LNCaP clone FGC (cell line): ENCODE data around the gene ARHGEF4.

Experiments
- DNase-seq: peaks from one replicate; pipeline ENCODE4 v3.0.0-alpha.2; 2011; ENCODE audit warnings: low read depth
- H3K4me3 ChIP-seq: 2 replicates; pipeline ENCODE4 v1.5.1; 2011; ENCODE audit warnings: mild to moderate bottlenecking, low read depth, low read length, control low read depth
- TF ChIP-seq, protein P1 (sequence below): IDR thresholded peaks from 2 replicates; pipeline ENCODE4 v1.5.1; 2012; ENCODE audit warnings: mild to moderate bottlenecking; ENCODE audit not compliant: control insufficient read depth, insufficient read depth; ENCODE audit errors: extremely low read depth

ARHGEF4 gene

DNA sequence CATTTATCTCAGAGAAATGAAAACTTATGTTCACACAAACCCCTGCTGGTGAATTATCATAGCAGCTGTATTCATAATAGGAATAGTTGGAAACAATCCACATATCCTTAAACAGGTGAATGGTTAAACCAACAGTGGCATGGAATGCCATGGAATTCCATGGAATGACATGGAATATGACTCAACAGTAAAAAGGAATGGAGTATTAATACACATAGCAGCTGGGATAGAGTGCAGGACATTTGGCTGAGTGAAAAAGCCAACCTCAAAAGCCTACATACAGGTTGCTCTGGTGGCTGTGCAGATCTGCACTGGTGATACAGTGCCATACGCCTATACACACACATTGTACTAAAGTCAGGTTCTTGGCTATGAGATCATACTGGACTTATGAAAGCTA is 187.0 kb downstream of the ARHGEF4 start:
- DNase-seq = no peak
- TF ChIP-seq, protein P1, sequence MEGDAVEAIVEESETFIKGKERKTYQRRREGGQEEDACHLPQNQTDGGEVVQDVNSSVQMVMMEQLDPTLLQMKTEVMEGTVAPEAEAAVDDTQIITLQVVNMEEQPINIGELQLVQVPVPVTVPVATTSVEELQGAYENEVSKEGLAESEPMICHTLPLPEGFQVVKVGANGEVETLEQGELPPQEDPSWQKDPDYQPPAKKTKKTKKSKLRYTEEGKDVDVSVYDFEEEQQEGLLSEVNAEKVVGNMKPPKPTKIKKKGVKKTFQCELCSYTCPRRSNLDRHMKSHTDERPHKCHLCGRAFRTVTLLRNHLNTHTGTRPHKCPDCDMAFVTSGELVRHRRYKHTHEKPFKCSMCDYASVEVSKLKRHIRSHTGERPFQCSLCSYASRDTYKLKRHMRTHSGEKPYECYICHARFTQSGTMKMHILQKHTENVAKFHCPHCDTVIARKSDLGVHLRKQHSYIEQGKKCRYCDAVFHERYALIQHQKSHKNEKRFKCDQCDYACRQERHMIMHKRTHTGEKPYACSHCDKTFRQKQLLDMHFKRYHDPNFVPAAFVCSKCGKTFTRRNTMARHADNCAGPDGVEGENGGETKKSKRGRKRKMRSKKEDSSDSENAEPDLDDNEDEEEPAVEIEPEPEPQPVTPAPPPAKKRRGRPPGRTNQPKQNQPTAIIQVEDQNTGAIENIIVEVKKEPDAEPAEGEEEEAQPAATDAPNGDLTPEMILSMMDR = no peak

DNA sequence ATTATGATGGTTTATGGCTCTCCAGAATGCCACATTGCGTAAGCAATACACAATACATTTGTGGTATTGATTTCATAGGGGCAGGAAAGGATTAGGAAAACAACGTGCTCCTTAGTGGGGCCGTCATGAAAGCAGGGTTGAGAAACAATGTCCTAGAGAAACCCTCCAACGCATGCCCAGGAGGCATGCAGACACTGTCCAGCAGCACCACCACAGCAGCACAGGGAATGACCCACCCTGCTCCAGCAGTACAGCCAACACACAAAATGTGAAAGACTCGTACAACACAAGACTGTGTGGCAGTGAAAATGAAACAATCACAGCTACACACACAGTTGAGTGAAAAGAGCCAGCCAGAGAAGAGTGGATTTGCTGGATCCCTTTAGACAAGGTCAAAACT is 190.2 kb downstream of the ARHGEF4 start:
- DNase-seq = no peak
- TF ChIP-seq, protein P1 = no peak
- no peak overlapping the region for H3K4me3 ChIP-seq

More for the DNA sequence above, 187.0 kb downstream of the ARHGEF4 start:
- H3K4me3 ChIP-seq = no peak overlapping the region

DNA sequence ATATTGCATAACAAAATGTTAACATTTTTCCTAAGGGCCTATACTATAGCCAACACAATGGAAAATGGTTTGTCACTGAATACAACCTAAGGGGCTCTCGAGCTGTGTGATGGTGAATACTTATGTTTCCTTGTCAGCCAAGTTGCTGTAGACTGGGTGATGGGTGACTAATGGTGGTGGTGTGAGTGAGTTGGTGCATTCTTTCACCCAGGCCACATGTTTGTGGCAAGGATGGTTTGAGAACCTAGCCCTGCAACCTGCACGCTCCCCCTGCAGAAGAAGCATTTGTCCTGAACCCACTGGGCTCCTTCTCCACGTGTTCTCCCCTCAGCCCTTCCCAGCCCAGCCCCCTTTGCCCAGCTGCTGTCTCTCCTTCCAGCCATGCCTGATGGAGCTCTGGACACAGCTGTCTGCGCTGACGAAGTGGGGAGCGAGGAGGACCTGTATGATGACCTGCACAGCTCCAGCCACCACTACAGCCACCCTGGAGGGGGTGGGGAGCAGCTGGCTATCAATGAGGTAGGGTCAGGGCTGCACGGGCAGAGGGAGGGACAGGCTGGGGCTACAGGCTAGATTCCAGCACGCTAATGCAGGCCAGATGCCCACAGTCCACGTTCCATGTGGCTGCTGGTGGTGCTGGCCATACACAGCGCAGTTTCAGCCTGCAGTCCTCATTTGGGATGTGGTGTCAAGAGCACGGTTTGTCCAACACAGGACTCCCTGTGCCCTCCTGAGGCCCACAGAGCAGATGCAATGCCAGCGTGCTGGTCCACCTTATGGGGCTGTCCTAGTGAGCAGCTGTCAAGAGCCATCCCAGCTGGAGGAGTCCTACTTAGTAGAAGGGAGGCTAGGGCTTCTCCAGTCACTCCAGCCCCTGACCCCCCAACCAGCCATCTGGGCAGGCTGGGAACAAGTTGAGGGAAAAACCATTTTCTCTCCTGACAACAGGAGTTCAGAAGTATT is 191.1 kb downstream of the ARHGEF4 start:
- TF ChIP-seq, protein P1 = no peak
- no peak overlapping the region for H3K4me3 ChIP-seq
- DNase-seq = no peak

DNA sequence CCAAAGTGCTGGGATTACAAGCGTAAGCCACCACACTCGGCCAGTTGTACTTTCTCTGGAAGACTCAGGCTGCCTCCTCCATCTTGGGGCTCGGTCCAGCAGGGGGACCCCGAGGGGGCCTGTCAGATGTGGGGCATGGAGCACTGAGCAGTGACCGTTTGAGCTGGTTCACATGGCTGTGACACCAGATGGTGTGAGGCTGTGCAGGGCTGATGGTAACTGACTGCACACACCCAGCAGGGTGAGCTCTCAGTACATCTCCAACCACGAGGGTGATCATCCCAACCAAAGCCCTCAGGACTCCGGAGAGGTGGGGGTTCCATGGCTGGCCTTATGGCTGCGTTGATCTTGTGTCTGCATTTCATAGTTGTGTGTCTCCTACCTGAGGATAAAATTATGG is 193.1 kb downstream of the ARHGEF4 start:
- no peak for DNase-seq
- TF ChIP-seq, protein P1 = no peak
- no peak overlapping the region for H3K4me3 ChIP-seq

DNA sequence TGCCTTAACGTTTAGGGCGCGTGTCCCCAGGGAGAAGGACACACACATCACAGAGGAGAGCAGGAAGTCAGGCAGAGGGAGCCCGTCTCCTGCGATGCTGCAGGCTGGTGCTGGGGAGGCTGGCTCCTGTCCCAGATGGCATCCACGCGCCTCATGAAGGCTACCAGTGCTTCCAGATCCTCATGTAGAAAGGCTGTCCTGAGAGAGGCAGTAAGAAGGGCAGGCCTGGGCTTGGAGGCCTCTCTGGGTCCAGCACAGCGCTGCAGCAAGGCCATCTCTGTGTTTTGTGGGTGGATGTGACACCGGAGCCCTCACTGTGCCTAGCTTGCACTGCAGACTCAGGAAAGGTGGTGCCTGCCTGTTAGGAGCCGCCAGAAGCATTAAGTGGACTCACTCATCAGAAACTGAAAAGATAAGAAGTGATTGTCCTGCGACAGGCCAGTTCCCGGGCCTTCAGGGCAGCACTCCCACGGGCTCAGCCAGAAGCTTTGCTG is 193.8 kb downstream of the ARHGEF4 start:
- DNase-seq = no peak
- TF ChIP-seq, protein P1 = no peak

DNA sequence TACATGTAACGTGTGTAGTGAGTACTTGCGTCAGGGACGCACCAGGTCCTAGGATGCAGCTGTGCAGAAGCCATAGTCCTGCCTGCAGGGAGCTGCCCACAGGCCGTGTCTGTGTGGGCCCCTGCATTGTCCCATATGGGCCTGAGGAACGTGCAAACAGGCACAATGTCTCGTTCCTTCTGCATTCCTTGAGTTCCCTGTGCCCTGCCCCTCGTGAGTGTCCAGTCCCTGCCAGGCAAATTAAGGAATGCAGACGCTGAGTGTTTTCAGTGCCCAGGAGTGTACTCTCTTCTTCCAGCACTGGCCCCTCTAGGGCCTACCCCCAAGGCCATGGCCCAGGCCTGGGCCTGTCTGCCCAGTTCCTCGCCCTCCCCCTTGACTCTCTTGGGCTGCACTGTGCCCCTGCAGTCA is 194.7 kb downstream of the ARHGEF4 start:
- TF ChIP-seq, protein P1 = no peak
- DNase-seq = no peak
- no peak overlapping the region for H3K4me3 ChIP-seq

More for the DNA sequence above, 193.8 kb downstream of the ARHGEF4 start:
- H3K4me3 ChIP-seq = no peak overlapping the region
